Stimulated activated CD4-positive, alpha-beta T cell treated with anti-CD3 and anti-CD28 coated beads, Interleukin-12 subunit alpha, Interleukin-12 subunit beta, amount 100 ng/mL, for 4 hours (primary cell): ENCODE data around the gene TRPM4.

Experiments
- DNase-seq: peaks from one replicate; pipeline ENCODE4 v3.0.0-alpha.2; 2020

Gene TRPM4

DNA sequence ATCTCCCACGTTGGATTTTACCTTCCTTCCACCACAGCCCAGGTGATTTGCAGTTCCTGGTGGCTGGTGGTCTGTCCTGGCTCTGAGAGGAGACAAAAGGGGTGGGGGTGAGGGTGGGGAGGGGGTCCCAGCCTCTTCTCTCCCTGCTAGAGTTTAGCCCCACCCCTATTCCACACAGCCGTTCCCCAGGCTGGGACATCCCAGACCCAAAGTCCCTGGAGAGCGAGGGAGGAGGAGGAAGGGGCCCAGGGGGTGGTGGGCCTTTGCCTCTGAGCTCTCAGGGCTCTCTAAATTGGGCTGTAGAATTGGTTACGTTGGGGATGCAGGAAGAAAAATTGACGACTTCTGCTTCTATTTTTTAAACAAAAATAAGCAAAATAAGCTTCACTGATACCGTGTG lies 85.5 kb downstream of the TRPM4 start:
- DNase-seq, result no peak

DNA sequence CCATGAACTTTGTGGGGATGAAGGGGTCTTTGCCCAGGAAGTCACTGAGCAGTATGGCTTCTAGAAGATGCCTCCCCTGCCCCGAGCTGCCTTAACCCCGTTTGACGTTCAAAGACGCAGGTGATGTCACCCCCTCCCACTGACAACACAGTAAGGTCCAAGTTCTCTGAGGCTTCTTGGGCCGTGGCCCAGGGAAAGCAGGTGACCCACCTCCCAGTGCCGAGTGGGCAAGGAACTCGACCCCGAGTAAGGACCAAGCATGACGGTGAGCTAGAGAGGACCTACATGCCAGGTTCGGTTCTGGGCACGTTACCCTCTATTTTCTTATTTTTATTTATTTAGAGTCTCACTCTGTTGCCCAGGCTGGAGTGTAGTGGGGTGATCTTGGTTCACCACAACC lies 86.1 kb downstream of the TRPM4 start:
- DNase-seq, result no peak

DNA sequence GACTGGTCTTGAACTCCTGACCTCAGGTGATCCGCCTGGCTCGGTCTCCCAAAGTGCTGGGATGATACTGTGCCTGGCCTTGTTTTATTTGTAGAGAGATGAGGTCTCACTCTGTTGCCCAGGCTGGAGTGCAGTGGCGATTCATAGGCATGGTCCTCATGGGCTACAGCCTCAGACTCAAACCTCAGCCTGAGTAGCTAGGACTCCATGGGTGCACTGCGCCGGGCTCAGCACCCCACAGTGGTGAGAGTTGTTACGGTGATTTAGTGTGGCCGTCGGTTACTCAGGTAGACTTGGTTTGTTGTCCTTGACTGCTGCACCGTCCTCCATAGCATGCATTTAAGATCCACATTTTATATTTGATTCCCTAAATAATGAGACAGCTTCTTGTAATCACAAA lies 86.7 kb downstream of the TRPM4 start:
- DNase-seq, result no peak

DNA sequence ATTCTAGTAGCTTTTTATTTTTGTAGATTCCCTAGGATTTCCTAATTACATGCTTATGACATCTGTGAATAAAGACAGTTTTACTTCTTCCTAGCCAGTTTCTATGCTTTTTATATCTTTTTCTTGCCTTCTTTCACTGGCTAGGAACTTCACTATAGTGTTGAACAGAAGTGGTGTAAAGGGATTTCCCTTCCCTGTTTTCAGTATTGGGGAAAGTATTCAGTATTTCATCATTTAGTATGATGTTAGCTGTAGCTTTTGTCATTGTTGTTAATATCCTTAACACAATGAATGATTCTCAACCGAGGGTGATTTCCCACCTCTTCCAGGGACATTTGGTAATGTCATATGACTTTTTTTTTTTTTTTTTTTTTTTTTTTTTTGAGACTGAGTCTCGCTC lies 90.1 kb downstream of the TRPM4 start:
- no peak for DNase-seq

DNA sequence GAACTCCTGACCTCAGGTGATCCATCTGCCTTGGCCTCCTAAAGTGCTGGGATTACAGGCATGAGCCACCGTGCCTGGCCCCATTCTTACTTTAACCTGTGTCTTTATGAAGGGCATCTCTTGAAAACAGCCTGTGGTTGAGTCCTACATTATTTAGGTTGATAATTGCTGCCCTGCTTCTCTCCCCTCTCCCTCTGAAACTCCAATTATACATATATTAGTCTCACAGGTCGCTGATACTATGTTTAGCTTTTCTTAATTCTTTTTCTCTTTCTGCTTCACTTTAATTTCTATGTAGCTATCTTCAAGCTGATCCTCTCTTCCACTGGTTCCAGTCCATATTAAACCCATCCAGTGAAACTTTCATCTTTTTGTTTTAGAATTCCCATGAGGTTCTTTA lies 92.3 kb downstream of the TRPM4 start:
- DNase-seq, result no peak

DNA sequence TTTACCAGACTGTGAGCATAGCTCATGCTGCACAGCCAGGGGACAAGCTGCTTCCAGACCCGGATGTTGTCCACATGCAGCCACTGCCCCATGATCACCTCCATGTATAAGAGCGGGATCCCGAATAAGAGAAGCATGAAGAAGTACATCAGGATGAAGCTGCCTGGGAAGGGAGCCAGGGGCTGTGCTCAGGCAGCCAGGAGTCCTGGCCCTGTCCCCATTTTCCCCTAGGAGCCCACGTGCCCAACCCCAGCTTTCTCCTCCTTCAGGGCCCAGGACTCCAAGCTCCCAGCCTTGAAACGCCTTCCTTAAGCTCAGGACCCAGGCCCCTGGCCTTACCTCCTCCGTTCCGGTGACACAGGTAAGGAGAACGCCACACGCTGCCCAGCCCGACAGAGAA lies 98.1 kb downstream of the TRPM4 start:
- DNase-seq, result no peak

DNA sequence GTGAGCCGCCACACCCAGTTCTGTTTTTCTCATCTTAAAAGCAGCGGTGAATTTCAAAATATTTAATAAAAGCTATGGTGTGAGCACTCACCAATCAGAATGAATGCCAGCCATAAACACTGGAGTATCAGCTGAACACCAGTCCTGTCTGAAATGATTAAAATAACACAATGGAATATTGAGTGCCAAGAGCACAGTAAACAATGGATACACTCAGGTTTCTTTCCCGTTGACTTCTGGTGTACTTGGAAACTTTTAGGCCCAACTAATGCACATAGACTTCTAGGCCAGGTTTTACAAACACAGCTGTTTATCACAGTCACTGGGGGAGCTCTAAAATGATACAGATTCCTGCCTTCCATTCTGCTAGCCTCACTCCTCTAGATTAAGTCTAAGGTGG lies 99.1 kb downstream of the TRPM4 start:
- DNase-seq, result no peak
